HCT116 (cell line): ENCODE data around the gene KLK13. TPM values are rescaled to one million over a fixed set of nuclear protein-coding genes. Genes with fewer than 3 reads are reported as not detected.

ENCODE experiments used
- ATAC-seq: fragments of 200-7000 bp; cut with Tn5 transposase; 2 replicates; pipeline ENCODE4 v1.9.1; 2020; ENCODE audit warnings: mild to moderate bottlenecking, moderate library complexity
- BruUV-seq: library from RNA; stranded (reverse); fragments of 400-500 nt; replicated peaks from 2 replicates; lab custom pipeline; 2021; lab: Mats Ljungman, UMichigan
- CTCF ChIA-PET: fragments of 300-600 bp; sonication (Branson Sonifier 250); formaldehyde crosslinking; loops from one replicate; lab custom pipeline; 2021; ENCODE audit warnings: antibody characterized with exemption; lab: Charles Lee
- POLR2A ChIA-PET: fragments of 300-600, 350-600 bp; sonication (Branson Sonifier 250); formaldehyde crosslinking; loops from one replicate; lab custom pipeline; 2021; ENCODE audit warnings: antibody characterized with exemption; lab: Charles Lee
- RAD21 ChIA-PET, 2 experiments: fragments of 300-600 bp; sonication (Branson Sonifier 250); formaldehyde crosslinking; loops; one replicate each; lab custom pipeline; 2023; ENCODE audit warnings: low total read pairs in 2 of 2; ENCODE audit not compliant: uncharacterized antibody in 2 of 2, unreplicated experiment in 2 of 2, low non-redundant PET in 1 of 2; lab: Charles Lee
- DNase-seq: peaks from one replicate; pipeline ENCODE4 v3.0.0-alpha.2; 2010; ENCODE audit warnings: low read depth, low spot score
- H2AFZ ChIP-seq: fragments of 200-600 bp; shearing (Covaris generic), sonication (generic); 2 replicates; pipeline ENCODE4 v1.6.1; 2017; ENCODE audit warnings: low read depth, mixed run types, mixed read lengths, antibody characterized with exemption, low read length; ENCODE audit not compliant: poor library complexity, severe bottlenecking
- H3K27ac ChIP-seq: 2 replicates; pipeline ENCODE4 v1.5.1; 2012; ENCODE audit warnings: low read depth, low read length
- H3K27me3 ChIP-seq: fragments of 200-600 bp; sonication (generic); 2 replicates; pipeline ENCODE4 v1.6.1; 2016; ENCODE audit warnings: mixed run types, low read length, mixed read lengths; ENCODE audit not compliant: insufficient read depth
- H3K36me3 ChIP-seq, 2 experiments: fragments of 200-500 bp in 1 of 2; fragments of 200-600 bp in 1 of 2; sonication (Bioruptor generic) in 1 of 2; sonication (generic) in 1 of 2; 2 replicates each; pipeline versions ENCODE4 v1.5.1 to v1.6.1; 2014 to 2016; ENCODE audit warnings: low read length in 2 of 2, inconsistent platforms in 1 of 2, mixed read lengths in 1 of 2, mixed run types in 1 of 2; ENCODE audit not compliant: insufficient read depth in 2 of 2, control insufficient read depth in 1 of 2
- H3K4me1 ChIP-seq, 2 experiments: fragments of 200-600 bp in 1 of 2; sonication (generic) in 1 of 2; 2 replicates each; pipeline versions ENCODE4 v1.5.1 to v1.6.1; 2012 to 2017; ENCODE audit warnings: low read length in 2 of 2, inconsistent platforms in 1 of 2, mild to moderate bottlenecking in 1 of 2, mixed read lengths in 1 of 2, mixed run types in 1 of 2, moderate library complexity in 1 of 2; ENCODE audit not compliant: insufficient read depth in 2 of 2, control insufficient read depth in 1 of 2
- H3K4me2 ChIP-seq: fragments of 200-600 bp; sonication (generic); 2 replicates; pipeline ENCODE4 v1.6.1; 2017; ENCODE audit warnings: mixed run types, low read length, mixed read lengths
- H3K4me3 ChIP-seq, 2 experiments: fragments of 200-600 bp in 1 of 2; sonication (generic) in 1 of 2; replicated peaks in 1 of 2; 2 replicates each; pipeline ENCODE4 v1.5.1; 2011 to 2016; ENCODE audit warnings: low read length in 2 of 2, control low read depth in 1 of 2, low read depth in 1 of 2, mild to moderate bottlenecking in 1 of 2, mixed read lengths in 1 of 2, mixed run types in 1 of 2
- H3K79me2 ChIP-seq: fragments of 200-600 bp; sonication (generic); 2 replicates; pipeline ENCODE4 v1.6.1; 2017; ENCODE audit warnings: mild to moderate bottlenecking, mixed run types, low read length, moderate library complexity, mixed read lengths; ENCODE audit not compliant: insufficient read depth
- H3K9ac ChIP-seq: fragments of 200-600 bp; sonication (generic); 2 replicates; pipeline ENCODE4 v1.6.1; 2016; ENCODE audit warnings: low read length, mixed read lengths
- H3K9me2 ChIP-seq: fragments of 200-600 bp; sonication (generic), shearing (Covaris generic); 2 replicates; pipeline ENCODE4 v1.6.1; 2017; ENCODE audit warnings: mixed run types, mild to moderate bottlenecking, moderate library complexity; ENCODE audit not compliant: insufficient read depth
- H3K9me3 ChIP-seq, 2 experiments: fragments of 200-500 bp in 1 of 2; fragments of 200-600 bp in 1 of 2; sonication (Bioruptor generic) in 1 of 2; sonication (generic) in 1 of 2; 2 replicates each; pipeline ENCODE4 v1.6.1; 2014 to 2017; ENCODE audit warnings: low read length in 2 of 2, mixed read lengths in 2 of 2, inconsistent platforms in 1 of 2, low read depth in 1 of 2, mild to moderate bottlenecking in 1 of 2, mixed run types in 1 of 2, moderate library complexity in 1 of 2; ENCODE audit not compliant: control insufficient read depth in 1 of 2, insufficient read depth in 1 of 2
- H4K20me1 ChIP-seq: fragments of 200-600 bp; sonication (generic), shearing (Covaris generic); 2 replicates; pipeline ENCODE4 v1.6.1; 2017; ENCODE audit warnings: mixed run types, mild to moderate bottlenecking, moderate library complexity; ENCODE audit not compliant: insufficient read depth
- CEBPB ChIP-seq: IDR thresholded peaks from 2 replicates; pipeline ENCODE4 v1.6.1; 2012; ENCODE audit warnings: low read depth
- EGR1 ChIP-seq: IDR thresholded peaks from 2 replicates; pipeline ENCODE4 v1.6.1; 2012; ENCODE audit warnings: low read depth
- EZH2phosphoT487 ChIP-seq: fragments of 200-600 bp; IDR thresholded peaks from 2 replicates; pipeline ENCODE4 v1.6.1; 2018; ENCODE audit warnings: antibody characterized with exemption, borderline replicate concordance
- POLR2A ChIP-seq: IDR thresholded peaks from 2 replicates; pipeline ENCODE4 v1.7.0; 2011; ENCODE audit warnings: borderline replicate concordance; ENCODE audit not compliant: insufficient read depth, insufficient read length; ENCODE audit errors: extremely low read depth
- POLR2AphosphoS5 ChIP-seq: IDR thresholded peaks from 2 replicates; pipeline ENCODE4 v1.6.1; 2011; ENCODE audit warnings: mild to moderate bottlenecking, low read depth, low read length, moderate library complexity
- SRF ChIP-seq: IDR thresholded peaks from 2 replicates; pipeline ENCODE4 v1.6.1; 2012; ENCODE audit warnings: low read depth
- ZFX ChIP-seq: fragments of 450-650 bp; IDR thresholded peaks from 2 replicates; pipeline ENCODE4 v1.6.1; 2017
- ZNF274 ChIP-seq: fragments of 200-500 bp; sonication (Bioruptor generic); IDR thresholded peaks from 2 replicates; pipeline ENCODE4 v1.6.1; 2014; ENCODE audit warnings: mild to moderate bottlenecking, low read depth, low read length, inconsistent platforms
- intact Hi-C: fragments of 100-400 bp; cut with micrococcal nuclease; formaldehyde crosslinking; loops from 2 replicates; pipeline ENCODE4 v1.10.0; 2022
- total RNA-seq: library from RNA; stranded (reverse); gene quantifications from one replicate; pipeline ENCODE4 v1.2.1, GENCODE V29; 2021; ENCODE audit not compliant: unreplicated experiment
- TF ChIP-seq, protein P1 (sequence below): IDR thresholded peaks from 2 replicates; pipeline ENCODE4 v1.6.1; 2012; ENCODE audit warnings: low read depth
- TF ChIP-seq, protein P2 (sequence below), 3 experiments: fragments of 200-600 bp in 1 of 3; sonication (generic) in 1 of 3; IDR thresholded peaks in 2 of 3; conservative IDR thresholded peaks in 1 of 3; 2 replicates each; pipeline ENCODE4 v1.5.1; 2012 to 2017; ENCODE audit warnings: low read depth in 2 of 3, low read length in 2 of 3, antibody characterized with exemption in 1 of 3, borderline replicate concordance in 1 of 3, control low read depth in 1 of 3, mild to moderate bottlenecking in 1 of 3, mixed read lengths in 1 of 3, mixed run types in 1 of 3, moderate library complexity in 1 of 3; ENCODE audit not compliant: insufficient read depth in 1 of 3
- TF ChIP-seq, protein P3 (sequence below): IDR thresholded peaks from 2 replicates; pipeline ENCODE4 v1.6.1; 2012
- TF ChIP-seq, protein P4 (sequence below): IDR thresholded peaks from 2 replicates; pipeline ENCODE4 v1.6.1; 2012

Gene KLK13
- total RNA-seq, 1 experiment from 2014 or later, result 3.2 TPM

DNA sequence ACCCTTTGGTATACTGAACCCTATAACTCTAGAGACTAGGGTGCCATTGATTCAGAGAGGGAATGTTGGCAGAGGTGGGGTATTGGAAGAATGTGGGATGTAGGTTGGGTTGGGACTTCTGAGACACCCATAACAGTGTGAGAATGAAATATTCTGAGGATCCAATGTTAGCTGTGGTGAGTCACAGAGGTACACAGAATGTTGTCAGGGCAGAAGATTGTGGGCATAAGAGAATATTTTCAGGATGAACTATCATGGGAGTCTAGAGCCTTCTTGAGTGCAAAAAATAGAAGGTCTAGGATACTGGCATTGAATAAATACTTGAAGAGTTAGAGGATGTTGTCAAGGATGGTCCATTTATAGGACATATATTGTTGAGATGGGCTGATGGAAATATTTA is 9.0 kb downstream of the KLK13 start:
- ATAC-seq, result no peak

More for the DNA sequence above, 9.0 kb downstream of the KLK13 start:
- RAD21 ChIA-PET, result no interaction called here
- Histone ChIP-seq H3K27ac (no peak overlapping the region), H3K9me3 (no peaks in the 10 kb centered on the region), H3K9me2 (no peaks in the 10 kb centered on the region), H3K27me3 (peaks cover 17% of the 10 kb centered on the region), H3K4me3 (no peak overlapping the region)
- intact Hi-C loops, result no loop called here
- POLR2A ChIA-PET, result no interaction called here
- CTCF ChIA-PET, result no interaction called here
- TF ChIP-seq EZH2phosphoT487, result no peak
- no peak for TF ChIP-seq EGR1
- TF ChIP-seq POLR2A, result no peak
- TF ChIP-seq ZFX, result no peak
- no peak for TF ChIP-seq SRF
- TF ChIP-seq, protein P1, sequence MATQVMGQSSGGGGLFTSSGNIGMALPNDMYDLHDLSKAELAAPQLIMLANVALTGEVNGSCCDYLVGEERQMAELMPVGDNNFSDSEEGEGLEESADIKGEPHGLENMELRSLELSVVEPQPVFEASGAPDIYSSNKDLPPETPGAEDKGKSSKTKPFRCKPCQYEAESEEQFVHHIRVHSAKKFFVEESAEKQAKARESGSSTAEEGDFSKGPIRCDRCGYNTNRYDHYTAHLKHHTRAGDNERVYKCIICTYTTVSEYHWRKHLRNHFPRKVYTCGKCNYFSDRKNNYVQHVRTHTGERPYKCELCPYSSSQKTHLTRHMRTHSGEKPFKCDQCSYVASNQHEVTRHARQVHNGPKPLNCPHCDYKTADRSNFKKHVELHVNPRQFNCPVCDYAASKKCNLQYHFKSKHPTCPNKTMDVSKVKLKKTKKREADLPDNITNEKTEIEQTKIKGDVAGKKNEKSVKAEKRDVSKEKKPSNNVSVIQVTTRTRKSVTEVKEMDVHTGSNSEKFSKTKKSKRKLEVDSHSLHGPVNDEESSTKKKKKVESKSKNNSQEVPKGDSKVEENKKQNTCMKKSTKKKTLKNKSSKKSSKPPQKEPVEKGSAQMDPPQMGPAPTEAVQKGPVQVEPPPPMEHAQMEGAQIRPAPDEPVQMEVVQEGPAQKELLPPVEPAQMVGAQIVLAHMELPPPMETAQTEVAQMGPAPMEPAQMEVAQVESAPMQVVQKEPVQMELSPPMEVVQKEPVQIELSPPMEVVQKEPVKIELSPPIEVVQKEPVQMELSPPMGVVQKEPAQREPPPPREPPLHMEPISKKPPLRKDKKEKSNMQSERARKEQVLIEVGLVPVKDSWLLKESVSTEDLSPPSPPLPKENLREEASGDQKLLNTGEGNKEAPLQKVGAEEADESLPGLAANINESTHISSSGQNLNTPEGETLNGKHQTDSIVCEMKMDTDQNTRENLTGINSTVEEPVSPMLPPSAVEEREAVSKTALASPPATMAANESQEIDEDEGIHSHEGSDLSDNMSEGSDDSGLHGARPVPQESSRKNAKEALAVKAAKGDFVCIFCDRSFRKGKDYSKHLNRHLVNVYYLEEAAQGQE, result no peak
- TF ChIP-seq, protein P2, sequence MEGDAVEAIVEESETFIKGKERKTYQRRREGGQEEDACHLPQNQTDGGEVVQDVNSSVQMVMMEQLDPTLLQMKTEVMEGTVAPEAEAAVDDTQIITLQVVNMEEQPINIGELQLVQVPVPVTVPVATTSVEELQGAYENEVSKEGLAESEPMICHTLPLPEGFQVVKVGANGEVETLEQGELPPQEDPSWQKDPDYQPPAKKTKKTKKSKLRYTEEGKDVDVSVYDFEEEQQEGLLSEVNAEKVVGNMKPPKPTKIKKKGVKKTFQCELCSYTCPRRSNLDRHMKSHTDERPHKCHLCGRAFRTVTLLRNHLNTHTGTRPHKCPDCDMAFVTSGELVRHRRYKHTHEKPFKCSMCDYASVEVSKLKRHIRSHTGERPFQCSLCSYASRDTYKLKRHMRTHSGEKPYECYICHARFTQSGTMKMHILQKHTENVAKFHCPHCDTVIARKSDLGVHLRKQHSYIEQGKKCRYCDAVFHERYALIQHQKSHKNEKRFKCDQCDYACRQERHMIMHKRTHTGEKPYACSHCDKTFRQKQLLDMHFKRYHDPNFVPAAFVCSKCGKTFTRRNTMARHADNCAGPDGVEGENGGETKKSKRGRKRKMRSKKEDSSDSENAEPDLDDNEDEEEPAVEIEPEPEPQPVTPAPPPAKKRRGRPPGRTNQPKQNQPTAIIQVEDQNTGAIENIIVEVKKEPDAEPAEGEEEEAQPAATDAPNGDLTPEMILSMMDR (IDR thresholded peaks at IDR 0.05 in 2 of 3, conservative IDR thresholded peaks at IDR 0.05 in 1 of 3; ENCODE audit: borderline replicate concordance in 1 of 3, insufficient read depth in 1 of 3, low read depth in 2 of 3, low read length in 2 of 3), result no peak
- TF ChIP-seq, protein P3, sequence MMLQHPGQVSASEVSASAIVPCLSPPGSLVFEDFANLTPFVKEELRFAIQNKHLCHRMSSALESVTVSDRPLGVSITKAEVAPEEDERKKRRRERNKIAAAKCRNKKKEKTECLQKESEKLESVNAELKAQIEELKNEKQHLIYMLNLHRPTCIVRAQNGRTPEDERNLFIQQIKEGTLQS, result no peak
- no peak for TF ChIP-seq CEBPB
- TF ChIP-seq, protein P4, sequence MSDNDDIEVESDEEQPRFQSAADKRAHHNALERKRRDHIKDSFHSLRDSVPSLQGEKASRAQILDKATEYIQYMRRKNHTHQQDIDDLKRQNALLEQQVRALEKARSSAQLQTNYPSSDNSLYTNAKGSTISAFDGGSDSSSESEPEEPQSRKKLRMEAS, result no peak
- TF ChIP-seq POLR2AphosphoS5, result no peak
- TF ChIP-seq ZNF274, result no peak
- TF ChIP-seq, all 23 proteins: peak for 0
- H3K79me2 ChIP-seq, result no peaks in the 10 kb centered on the region
- no TSS peak for BruUV-seq
- no peak overlapping the region for H3K9ac ChIP-seq
- no peaks in the 10 kb centered on the region for H3K4me1 ChIP-seq
- H4K20me1 ChIP-seq, result no peaks in the 10 kb centered on the region
- no peak overlapping the region for H3K4me2 ChIP-seq
- no peaks in the 10 kb centered on the region for H3K36me3 ChIP-seq
- no peak overlapping the region for H2AFZ ChIP-seq
- DNase-seq, result no peak
